ENCODE results near the gene PITHD1. TPM values are rescaled to one million over a fixed set of nuclear protein-coding genes. Genes with fewer than 3 reads are reported as not detected.
"Not testable (repeated sequence)": the region's sequence is repeated elsewhere in the genome, so short reads cannot be mapped to it uniquely, and the experiment has no call there.

The PITHD1 gene
- total and polyA plus RNA-seq, 2 donors from 2014 or later, result 40.4 to 57.7 TPM

- peak within 1 kb of the TSS; percentile 69 to 89 for H3K27ac ChIP-seq (ENCODE audit: low read depth in 2 of 2, low read length in 2 of 2)
- intact Hi-C loops (cut with DNase I), result no loop called here
- peak within 1 kb of the TSS; percentile 72 to 99 (median 75) for H3K9ac ChIP-seq (ENCODE audit: low read length in 3 of 3)
- no peaks in the 10 kb centered on the region for H3K9me3 ChIP-seq (ENCODE audit: control insufficient read depth in 2 of 3, insufficient read depth in 1 of 3, low read length in 3 of 3)
- peaks cover 0 to 3% (median 0%) of the 10 kb centered on the region in 3 donors for H3K36me3 ChIP-seq (ENCODE audit: control insufficient read depth in 2 of 3, insufficient read depth in 3 of 3, low read length in 3 of 3)
- H3K4me3 ChIP-seq (ENCODE audit: low read length in 3 of 3), result peak within 1 kb of the TSS; percentile 70 to 96 (median 89)
- DNase-seq (peak; percentile 95 to 98 (median 96)), FAIRE-seq (no peak)
- H3K4me1 ChIP-seq (ENCODE audit: control insufficient read depth in 2 of 3, insufficient read depth in 2 of 3, low read depth in 1 of 3, low read length in 3 of 3), result peaks cover 0 to 3% (median 0%) of the 10 kb centered on the region in 3 donors
- H3K27me3 ChIP-seq (ENCODE audit: control insufficient read depth, insufficient read depth, low read length), result no peaks in the 10 kb centered on the region
- TF ChIP-seq CTCF (IDR thresholded peaks at IDR 0.05; ENCODE audit: borderline replicate concordance, extremely low read depth, insufficient read depth), result peak; percentile 14
These were observed 47.0 kb downstream of the PITHD1 start, which contains the start of gene HMGCL for GRCh38 chr1:23825076-23825761. TSS of gene HMGCL (minus strand) at chr1:23825429. CDS start at chr1:23825415, 14 bp downstream.

- intact Hi-C loops (cut with DNase I), result no loop called here
- H3K9ac ChIP-seq (ENCODE audit: low read length in 3 of 3), result peak overlapping the region in 1 of 3 donors; percentile 99
- TF ChIP-seq CTCF (IDR thresholded peaks at IDR 0.05; ENCODE audit: borderline replicate concordance, extremely low read depth, insufficient read depth), result no peak
These were observed 47.7 kb downstream of the PITHD1 start for GRCh38 chr1:23825762-23826522.

GRCh38 chr1:23826590-23826989 is 48.4 kb downstream of the PITHD1 start:
- intact Hi-C loops (cut with DNase I); H3K27me3 ChIP-seq (ENCODE audit: control insufficient read depth, insufficient read depth, low read length); H3K4me3 ChIP-seq (ENCODE audit: low read length in 3 of 3); H3K9ac ChIP-seq (ENCODE audit: low read length in 3 of 3); H3K27ac ChIP-seq (ENCODE audit: low read depth in 2 of 2, low read length in 2 of 2); H3K4me1 ChIP-seq (ENCODE audit: control insufficient read depth in 2 of 3, insufficient read depth in 2 of 3, low read depth in 1 of 3, low read length in 3 of 3); DNase-seq; FAIRE-seq; H3K9me3 ChIP-seq (ENCODE audit: control insufficient read depth in 2 of 3, insufficient read depth in 1 of 3, low read length in 3 of 3); H3K36me3 ChIP-seq (ENCODE audit: control insufficient read depth in 2 of 3, insufficient read depth in 3 of 3, low read length in 3 of 3): not testable (repeated sequence)

More at GRCh38 chr1:23825762-23826522, 47.7 kb downstream of the PITHD1 start:
- DNase-seq (peak in 2 of 5 donors; percentile 14), FAIRE-seq (no peak)
- Histone ChIP-seq H3K27ac (ENCODE audit: low read depth in 2 of 2, low read length in 2 of 2) (peak overlapping the region in 1 of 2 donors; percentile 69), H3K4me1 (ENCODE audit: control insufficient read depth in 2 of 3, insufficient read depth in 2 of 3, low read depth in 1 of 3, low read length in 3 of 3) (peaks cover 0 to 3% (median 0%) of the 10 kb centered on the region in 3 donors), H3K4me3 (ENCODE audit: low read length in 3 of 3) (peak overlapping the region; percentile 70 to 96 (median 89)), H3K27me3 (ENCODE audit: control insufficient read depth, insufficient read depth, low read length) (no peaks in the 10 kb centered on the region), H3K9me3 (ENCODE audit: control insufficient read depth in 2 of 3, insufficient read depth in 1 of 3, low read length in 3 of 3) (no peaks in the 10 kb centered on the region), H3K36me3 (ENCODE audit: control insufficient read depth in 2 of 3, insufficient read depth in 3 of 3, low read length in 3 of 3) (no peaks in the 10 kb centered on the region)

GRCh38 chr1:23827717-23828116 is 49.5 kb downstream of the PITHD1 start:
- no peaks in the 10 kb centered on the region for H3K36me3 ChIP-seq (ENCODE audit: control insufficient read depth in 2 of 3, insufficient read depth in 3 of 3, low read length in 3 of 3)
- H3K9ac ChIP-seq (ENCODE audit: low read length in 3 of 3), result no peak overlapping the region
- no peak overlapping the region for H3K27ac ChIP-seq (ENCODE audit: low read depth in 2 of 2, low read length in 2 of 2)
- peaks cover 0 to 3% (median 0%) of the 10 kb centered on the region in 3 donors for H3K4me1 ChIP-seq (ENCODE audit: control insufficient read depth in 2 of 3, insufficient read depth in 2 of 3, low read depth in 1 of 3, low read length in 3 of 3)
- no peak for FAIRE-seq
- no peak overlapping the region for H3K4me3 ChIP-seq (ENCODE audit: low read length in 3 of 3)
- intact Hi-C loops (cut with DNase I), result no loop called here
- H3K9me3 ChIP-seq (ENCODE audit: control insufficient read depth in 2 of 3, insufficient read depth in 1 of 3, low read length in 3 of 3), result no peaks in the 10 kb centered on the region
- no peak for DNase-seq
- no peaks in the 10 kb centered on the region for H3K27me3 ChIP-seq (ENCODE audit: control insufficient read depth, insufficient read depth, low read length)
- TF ChIP-seq CTCF (IDR thresholded peaks at IDR 0.05; ENCODE audit: borderline replicate concordance, extremely low read depth, insufficient read depth), result no peak

- H3K4me1 ChIP-seq (ENCODE audit: control insufficient read depth in 2 of 3, insufficient read depth in 2 of 3, low read depth in 1 of 3, low read length in 3 of 3); H3K27ac ChIP-seq (ENCODE audit: low read depth in 2 of 2, low read length in 2 of 2); intact Hi-C loops (cut with DNase I); H3K9ac ChIP-seq (ENCODE audit: low read length in 3 of 3); H3K36me3 ChIP-seq (ENCODE audit: control insufficient read depth in 2 of 3, insufficient read depth in 3 of 3, low read length in 3 of 3); H3K9me3 ChIP-seq (ENCODE audit: control insufficient read depth in 2 of 3, insufficient read depth in 1 of 3, low read length in 3 of 3); H3K4me3 ChIP-seq (ENCODE audit: low read length in 3 of 3); FAIRE-seq; H3K27me3 ChIP-seq (ENCODE audit: control insufficient read depth, insufficient read depth, low read length); DNase-seq: not testable (repeated sequence)
These were observed 55.9 kb downstream of the PITHD1 start for GRCh38 chr1:23834156-23834555.
